Activated T-cell treated with anti-CD3 and anti-CD28 coated beads, Interleukin-2, amount 50 U/mL, for 4 hours (primary cell): ENCODE measurements around the gene COMMD10. TPM values are rescaled to one million over a fixed set of nuclear protein-coding genes. Genes with fewer than 3 reads are reported as not detected.
"Not testable (repeated sequence)": the region's sequence is repeated elsewhere in the genome, so short reads cannot be mapped to it uniquely, and the experiment has no call there.

Experiments used
- ATAC-seq, 2 donors: fragments of 200-7000 bp; cut with Tn5 transposase; one replicate each; pipeline ENCODE4 v1.10.0; 2021
- DNase-seq: peaks from one replicate; pipeline ENCODE4 v3.0.0-alpha.2; 2020
- H3K27me3 Mint-ChIP-seq: one replicate; pipeline ENCODE4 v1.8.0; 2021; ENCODE audit warnings: low read depth, mixed read lengths
- H3K36me3 Mint-ChIP-seq: one replicate; pipeline ENCODE4 v1.8.0; 2022; ENCODE audit warnings: mixed read lengths; ENCODE audit not compliant: insufficient read depth
- H3K4me1 Mint-ChIP-seq: one replicate; pipeline ENCODE4 v1.8.0; 2021; ENCODE audit warnings: low read depth, mixed read lengths
- H3K4me3 Mint-ChIP-seq: one replicate; pipeline ENCODE4 v1.8.0; 2021; ENCODE audit warnings: mild to moderate bottlenecking, moderate library complexity, mixed read lengths
- H3K9me3 Mint-ChIP-seq: one replicate; pipeline ENCODE4 v1.8.0; 2021; ENCODE audit warnings: mixed read lengths
- total RNA-seq, 3 donors: library from RNA; stranded (reverse); gene quantifications; one replicate each; pipeline ENCODE4 v1.2.1, GENCODE V29; 2021

COMMD10 gene
- total RNA-seq, 3 donors from 2014 or later: 19.1 to 22.9 (median 19.6) TPM

DNA sequence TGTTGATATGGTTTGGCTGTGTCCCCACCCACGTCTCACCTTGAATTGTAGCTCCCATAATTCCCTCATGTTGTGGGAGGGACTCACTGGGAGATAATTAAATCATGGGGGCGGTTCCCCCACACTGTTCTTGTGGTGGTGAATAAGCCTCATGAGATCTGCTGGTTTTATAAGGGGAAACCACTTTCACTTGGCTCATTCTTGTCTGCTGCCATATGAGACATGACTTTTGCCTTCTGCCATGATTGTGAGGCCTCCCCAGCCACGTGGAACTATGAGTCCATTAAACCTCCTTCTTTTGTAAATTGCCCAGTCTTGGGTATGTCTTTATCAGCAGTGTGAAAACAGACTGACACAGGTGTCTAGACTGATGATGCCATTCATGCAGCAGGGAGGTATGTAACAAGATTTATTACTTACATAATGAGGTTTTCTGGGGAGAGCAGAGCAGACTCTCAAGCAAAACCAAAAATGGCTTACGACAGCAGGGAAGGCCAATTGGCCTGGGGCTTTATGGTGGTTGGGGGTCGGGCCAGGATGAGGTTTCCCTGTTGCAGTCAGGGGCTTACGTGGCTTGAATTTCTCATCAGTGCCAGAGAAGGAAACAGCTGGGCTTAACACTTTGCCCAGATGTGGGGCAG, 9.5 kb upstream of the COMMD10 start:
- no peak for DNase-seq
- peak overlapping the region; percentile 67 for H3K4me3 Mint-ChIP-seq

GRCh38 chr5:116076496-116076895, 8.3 kb upstream of the COMMD10 start:
- peak; percentile 92 to 93 for ATAC-seq
- no peak for DNase-seq
- Mint-ChIP-seq H3K36me3 (peaks cover 6% of the 10 kb centered on the region), H3K4me3 (peak overlapping the region; percentile 63), H3K9me3 (peaks cover 15% of the 10 kb centered on the region), H3K4me1 (peaks cover 27% of the 10 kb centered on the region), H3K27me3 (peaks cover 12% of the 10 kb centered on the region)

More for the DNA sequence above, 9.5 kb upstream of the COMMD10 start:
- Mint-ChIP-seq H3K9me3 (peaks cover 15% of the 10 kb centered on the region), H3K27me3 (peaks cover 12% of the 10 kb centered on the region), H3K36me3 (peaks cover 4% of the 10 kb centered on the region), H3K4me1 (peaks cover 27% of the 10 kb centered on the region)
- peak; percentile 37 to 44 for ATAC-seq

DNA sequence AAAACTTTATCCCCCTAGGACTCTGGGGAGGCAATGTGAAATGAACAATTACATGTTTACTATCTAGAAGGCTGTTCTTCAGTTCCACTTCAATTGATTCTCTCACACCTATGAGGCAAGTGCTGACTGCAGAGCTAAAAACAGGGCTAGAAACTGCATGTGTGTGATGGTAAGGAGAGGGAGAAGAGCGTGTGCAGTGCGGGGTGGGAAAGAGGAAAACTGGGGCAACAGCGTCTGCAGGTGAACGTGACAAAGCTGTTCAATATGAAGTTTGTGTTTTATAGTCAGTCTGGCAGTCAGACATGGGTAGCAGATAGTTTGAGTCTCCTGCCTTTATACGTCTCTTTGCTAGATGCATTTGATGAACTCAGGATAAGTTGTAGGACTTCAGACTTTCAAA, 6.6 kb upstream of the COMMD10 start:
- H3K27me3 Mint-ChIP-seq: peaks cover 12% of the 10 kb centered on the region
- H3K4me1 Mint-ChIP-seq: peaks cover 42% of the 10 kb centered on the region
- H3K36me3 Mint-ChIP-seq: peaks cover 6% of the 10 kb centered on the region
- no peak for ATAC-seq
- no peak overlapping the region for H3K4me3 Mint-ChIP-seq
- DNase-seq: no peak
- peaks cover 15% of the 10 kb centered on the region for H3K9me3 Mint-ChIP-seq

GRCh38 chr5:116084287-116084691, 536 bp upstream of the COMMD10 start:
- Mint-ChIP-seq H3K4me1 (peaks cover 53% of the 10 kb centered on the region), H3K36me3 (peaks cover 17% of the 10 kb centered on the region)

DNA sequence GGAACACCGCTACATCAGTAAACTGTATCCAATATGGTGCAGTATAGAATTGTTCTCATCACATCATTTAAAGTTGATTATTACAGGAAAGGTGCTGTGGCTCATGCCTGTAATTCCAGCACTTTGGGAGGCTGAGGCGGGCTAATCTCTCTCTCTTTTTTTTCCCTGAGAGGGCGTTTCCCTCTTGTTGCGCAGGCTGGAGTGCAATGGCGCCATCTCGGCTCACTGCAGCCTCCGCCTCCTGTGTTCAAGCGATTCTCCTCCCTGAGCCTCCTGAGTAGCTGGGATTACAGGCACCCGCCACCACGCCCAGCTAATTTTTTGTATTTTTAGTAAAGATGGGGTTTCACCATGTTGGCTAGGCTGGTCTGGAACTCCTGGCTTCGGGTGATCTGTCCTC, 1.5 kb downstream of the COMMD10 start:
- not testable (repeated sequence) for ATAC-seq, DNase-seq, H3K9me3 Mint-ChIP-seq, H3K27me3 Mint-ChIP-seq
- H3K36me3 Mint-ChIP-seq: peaks cover 22% of the 10 kb centered on the region
- H3K4me1 Mint-ChIP-seq: peaks cover 55% of the 10 kb centered on the region
- peak overlapping the region; percentile 93 for H3K4me3 Mint-ChIP-seq

More at GRCh38 chr5:116084287-116084691, 536 bp upstream of the COMMD10 start:
- DNase-seq (no peak), ATAC-seq (no peak)
- Mint-ChIP-seq H3K9me3 (no peaks in the 10 kb centered on the region), H3K27me3 (no peaks in the 10 kb centered on the region), H3K4me3 (peak overlapping the region; percentile 93)

- no peak for ATAC-seq
- DNase-seq: no peak
- peaks cover 41% of the 10 kb centered on the region for H3K4me1 Mint-ChIP-seq
- no peak overlapping the region for H3K4me3 Mint-ChIP-seq
- H3K27me3 Mint-ChIP-seq: no peaks in the 10 kb centered on the region
- no peaks in the 10 kb centered on the region for H3K9me3 Mint-ChIP-seq
- H3K36me3 Mint-ChIP-seq: peaks cover 32% of the 10 kb centered on the region
These were observed 3.2 kb downstream of the COMMD10 start for GRCh38 chr5:116088062-116088461.

DNA sequence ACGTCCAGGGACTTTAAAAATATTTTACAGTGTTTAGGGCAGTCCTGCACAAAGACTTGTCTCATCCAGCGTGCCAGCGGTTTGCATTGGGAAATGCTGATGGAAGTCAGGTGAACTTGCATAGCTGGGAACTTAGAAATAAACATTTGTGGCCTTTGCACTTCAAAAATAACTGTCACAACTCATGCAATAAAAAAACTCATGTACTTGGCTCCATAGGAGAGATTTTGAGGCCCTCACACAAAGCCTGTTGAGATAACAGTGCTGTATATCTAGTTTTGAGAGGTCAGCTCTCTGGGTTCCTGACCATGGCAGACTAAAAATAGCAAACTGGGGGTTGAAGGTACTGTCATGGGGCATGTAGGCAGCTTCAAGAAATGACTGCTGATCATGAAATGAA, 5.5 kb downstream of the COMMD10 start:
- H3K4me3 Mint-ChIP-seq: no peak overlapping the region
- ATAC-seq: no peak
- no peak for DNase-seq
- peaks cover 34% of the 10 kb centered on the region for H3K4me1 Mint-ChIP-seq
- H3K36me3 Mint-ChIP-seq: peaks cover 44% of the 10 kb centered on the region
- H3K27me3 Mint-ChIP-seq: no peaks in the 10 kb centered on the region
- no peaks in the 10 kb centered on the region for H3K9me3 Mint-ChIP-seq

- ATAC-seq: no peak
- H3K27me3 Mint-ChIP-seq: no peaks in the 10 kb centered on the region
- H3K4me3 Mint-ChIP-seq: no peak overlapping the region
- peaks cover 24% of the 10 kb centered on the region for H3K4me1 Mint-ChIP-seq
- no peaks in the 10 kb centered on the region for H3K9me3 Mint-ChIP-seq
- peaks cover 50% of the 10 kb centered on the region for H3K36me3 Mint-ChIP-seq
- DNase-seq: no peak
These were observed 6.6 kb downstream of the COMMD10 start for GRCh38 chr5:116091416-116091815.

- DNase-seq: no peak
- Mint-ChIP-seq H3K4me1 (peaks cover 3% of the 10 kb centered on the region), H3K27me3 (no peaks in the 10 kb centered on the region), H3K4me3 (no peak overlapping the region), H3K9me3 (no peaks in the 10 kb centered on the region), H3K36me3 (peaks cover 61% of the 10 kb centered on the region)
- no peak for ATAC-seq
These were observed 12.5 kb downstream of the COMMD10 start for GRCh38 chr5:116097301-116097700.

GRCh38 chr5:116098998-116099397, 14.2 kb downstream of the COMMD10 start:
- Mint-ChIP-seq H3K36me3 (peaks cover 61% of the 10 kb centered on the region), H3K4me1 (peaks cover 5% of the 10 kb centered on the region), H3K27me3 (no peaks in the 10 kb centered on the region), H3K4me3 (no peak overlapping the region), H3K9me3 (no peaks in the 10 kb centered on the region)
- no peak for DNase-seq
- no peak for ATAC-seq

GRCh38 chr5:116104941-116105340, 20.1 kb downstream of the COMMD10 start:
- peaks cover 80% of the 10 kb centered on the region for H3K36me3 Mint-ChIP-seq
- ATAC-seq, H3K4me3 Mint-ChIP-seq, H3K27me3 Mint-ChIP-seq, DNase-seq: not testable (repeated sequence)
- peaks cover 23% of the 10 kb centered on the region for H3K4me1 Mint-ChIP-seq
- H3K9me3 Mint-ChIP-seq: peaks cover 19% of the 10 kb centered on the region

GRCh38 chr5:116115163-116115562, 30.3 kb downstream of the COMMD10 start:
- no peaks in the 10 kb centered on the region for H3K27me3 Mint-ChIP-seq
- DNase-seq (no peak), ATAC-seq (no peak)
- H3K36me3 Mint-ChIP-seq: peaks cover 42% of the 10 kb centered on the region
- peaks cover 9% of the 10 kb centered on the region for H3K4me1 Mint-ChIP-seq
- H3K9me3 Mint-ChIP-seq: peaks cover 35% of the 10 kb centered on the region
- no peak overlapping the region for H3K4me3 Mint-ChIP-seq

- DNase-seq: no peak
- no peaks in the 10 kb centered on the region for H3K27me3 Mint-ChIP-seq
- peaks cover 9% of the 10 kb centered on the region for H3K36me3 Mint-ChIP-seq
- no peak overlapping the region for H3K4me3 Mint-ChIP-seq
- no peak for ATAC-seq
- peaks cover 9% of the 10 kb centered on the region for H3K4me1 Mint-ChIP-seq
- no peaks in the 10 kb centered on the region for H3K9me3 Mint-ChIP-seq
These were observed 45.6 kb downstream of the COMMD10 start for GRCh38 chr5:116130471-116130870.

DNA sequence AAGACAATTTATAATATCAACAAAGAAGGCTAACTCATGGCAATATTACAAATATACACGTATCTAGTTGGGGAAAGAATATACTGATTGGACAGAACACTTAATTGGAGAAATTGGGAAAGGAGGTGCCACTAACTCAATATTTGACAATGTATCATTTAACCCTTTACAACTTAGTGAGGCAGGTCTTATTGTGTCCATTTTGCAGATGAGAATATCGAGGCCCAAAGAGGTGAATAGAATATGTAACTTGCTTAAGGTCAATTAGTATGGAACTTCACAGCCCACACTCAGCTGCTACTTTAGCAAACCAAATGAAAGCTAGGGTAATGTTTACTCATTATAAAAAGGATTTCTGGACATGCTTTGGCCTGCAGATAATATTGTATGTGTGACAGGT, 46.2 kb downstream of the COMMD10 start:
- no peak for DNase-seq
- no peak for ATAC-seq
- Mint-ChIP-seq H3K4me1 (peaks cover 12% of the 10 kb centered on the region), H3K9me3 (no peaks in the 10 kb centered on the region), H3K36me3 (peaks cover 5% of the 10 kb centered on the region), H3K27me3 (no peaks in the 10 kb centered on the region), H3K4me3 (no peak overlapping the region)

- no peak overlapping the region for H3K4me3 Mint-ChIP-seq
- no peak for DNase-seq
- no peak for ATAC-seq
- peaks cover 24% of the 10 kb centered on the region for H3K4me1 Mint-ChIP-seq
- H3K27me3 Mint-ChIP-seq: no peaks in the 10 kb centered on the region
- H3K9me3 Mint-ChIP-seq: no peaks in the 10 kb centered on the region
- peaks cover 3% of the 10 kb centered on the region for H3K36me3 Mint-ChIP-seq
These were observed 48.5 kb downstream of the COMMD10 start for GRCh38 chr5:116133281-116133680.
